Panc1 (cell line): ENCODE measurements around the gene TRIM29.
A peak's percentile ranks its signal among the peaks of the same experiment; 100 is the strongest.

Experiments used
- CTCF ChIP-seq: fragments of 450-650 bp; IDR thresholded peaks from 2 replicates; pipeline ENCODE4 v1.5.1; 2017; ENCODE audit warnings: mild to moderate bottlenecking
- TCF7L2 ChIP-seq: IDR thresholded peaks from 2 replicates; pipeline ENCODE4 v1.6.1; 2011; ENCODE audit warnings: mild to moderate bottlenecking, low read depth, low read length, inconsistent platforms

- TF ChIP-seq CTCF (peak; percentile 27; the same call in 1 of the 2 replicates), TCF7L2 (no peak)
Measured at GRCh38 chr11:120079750-120080610, 57.9 kb downstream of the TRIM29 start.
